Measurements from ENCODE around the gene TMEM80.

The TMEM80 gene

GRCh38 chr11:706957-707816, 11.6 kb downstream of the TMEM80 start:
- Histone ChIP-seq H3K27me3 (peaks cover 0 to 50% of the 10 kb centered on the region in 2 donors), H3K27ac (peak overlapping the region; percentile 80 to 86), H3K9me3 (no peaks in the 10 kb centered on the region), H3K4me3 (peak overlapping the region; percentile 59 to 63), H3K4me1 (peaks cover 0 to 70% (median 39%) of the 10 kb centered on the region in 4 donors), H3K36me3 (peaks cover 0 to 11% (median 9%) of the 10 kb centered on the region in 3 donors)
- DNase-seq, result peak in 1 of 2 donors; percentile 79
- no peak for TF ChIP-seq CTCF (IDR thresholded peaks at IDR 0.05)
- intact Hi-C loops (cut with DNase I; ENCODE audit: low total_unique reads), result no loop called here

- intact Hi-C loops (cut with DNase I; ENCODE audit: low total_unique reads), result no loop called here
- peaks cover 0 to 73% (median 33%) of the 10 kb centered on the region in 4 donors for H3K4me1 ChIP-seq
Measured at GRCh38 chr11:707817-708420, 12.3 kb downstream of the TMEM80 start.

GRCh38 chr11:708511-708910, 12.9 kb downstream of the TMEM80 start:
- Histone ChIP-seq H3K9me3 (no peaks in the 10 kb centered on the region), H3K27me3 (peaks cover 0 to 59% of the 10 kb centered on the region in 2 donors), H3K27ac (no peak overlapping the region), H3K4me1 (peaks cover 0 to 69% (median 28%) of the 10 kb centered on the region in 4 donors), H3K4me3 (no peak overlapping the region), H3K36me3 (peaks cover 0 to 10% (median 0%) of the 10 kb centered on the region in 3 donors)
- peak in 1 of 2 donors; percentile 59 for DNase-seq
- intact Hi-C loops (cut with DNase I; ENCODE audit: low total_unique reads), result no loop called here
- no peak for TF ChIP-seq CTCF (IDR thresholded peaks at IDR 0.05)

More at GRCh38 chr11:707817-708420, 12.3 kb downstream of the TMEM80 start:
- peaks cover 0 to 10% (median 2%) of the 10 kb centered on the region in 3 donors for H3K36me3 ChIP-seq
- H3K27me3 ChIP-seq, result peaks cover 0 to 56% of the 10 kb centered on the region in 2 donors
- TF ChIP-seq CTCF (IDR thresholded peaks at IDR 0.05), result no peak
- no peaks in the 10 kb centered on the region for H3K9me3 ChIP-seq
- H3K4me3 ChIP-seq, result no peak overlapping the region
- peak in 1 of 2 donors; percentile 64 for DNase-seq
- H3K27ac ChIP-seq, result peak overlapping the region; percentile 80 to 86

- Histone ChIP-seq H3K36me3 (peaks cover 0 to 6% (median 0%) of the 10 kb centered on the region in 3 donors), H3K4me1 (peaks cover 0 to 66% (median 28%) of the 10 kb centered on the region in 4 donors), H3K9me3 (no peaks in the 10 kb centered on the region), H3K27me3 (peaks cover 0 to 59% of the 10 kb centered on the region in 2 donors), H3K4me3 (no peak overlapping the region), H3K27ac (no peak overlapping the region)
- TF ChIP-seq CTCF (IDR thresholded peaks at IDR 0.05), result no peak
- intact Hi-C loops (cut with DNase I; ENCODE audit: low total_unique reads), result no loop called here
- DNase-seq, result no peak
Measured at GRCh38 chr11:709109-709997, 13.7 kb downstream of the TMEM80 start.

GRCh38 chr11:714436-714835, 18.8 kb downstream of the TMEM80 start:
- no peak for DNase-seq
- no peak overlapping the region for H3K4me3 ChIP-seq
- no peak for TF ChIP-seq CTCF (IDR thresholded peaks at IDR 0.05)
- no peaks in the 10 kb centered on the region for H3K9me3 ChIP-seq
- intact Hi-C loops (cut with DNase I; ENCODE audit: low total_unique reads), result no loop called here
- peaks cover 0 to 18% (median 0%) of the 10 kb centered on the region in 4 donors for H3K4me1 ChIP-seq
- H3K27ac ChIP-seq, result no peak overlapping the region
- H3K36me3 ChIP-seq, result no peaks in the 10 kb centered on the region
- peaks cover 0 to 25% of the 10 kb centered on the region in 2 donors for H3K27me3 ChIP-seq

Data from tibial artery (tissue), 4 donors.